GM12872 (cell line): ENCODE measurements around the gene ACTMAP.

ENCODE experiments used
- CTCF ChIP-seq: IDR thresholded peaks from 3 replicates; pipeline ENCODE4 v1.5.1; 2011; ENCODE audit warnings: low read depth, mild to moderate bottlenecking, low read length, moderate library complexity; ENCODE audit not compliant: insufficient read depth

The ACTMAP gene

DNA sequence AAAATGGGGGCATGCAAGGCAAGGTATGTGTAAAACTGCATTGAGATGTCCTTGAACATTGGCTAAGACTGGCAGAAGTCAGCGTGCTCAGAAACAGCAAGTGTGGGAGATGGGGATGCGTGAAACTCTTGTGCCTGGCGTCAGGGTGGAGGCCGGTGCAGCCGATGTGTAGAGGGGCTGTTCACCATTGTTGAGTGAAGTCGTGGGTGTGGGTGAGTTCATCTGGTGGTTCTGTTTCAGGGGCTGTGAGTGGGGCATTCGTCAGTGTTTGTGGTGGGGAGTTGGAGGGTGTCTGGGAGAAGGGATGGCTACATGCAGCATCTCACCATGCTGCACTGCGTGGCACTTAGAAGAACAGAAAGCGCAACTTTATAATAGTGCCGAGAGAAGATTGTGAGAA is 13.7 kb upstream of the ACTMAP start:
- no peak for TF ChIP-seq CTCF

- no peak for TF ChIP-seq CTCF
Observed at GRCh38 chr19:40763526-40763925, 13.2 kb upstream of the ACTMAP start.

DNA sequence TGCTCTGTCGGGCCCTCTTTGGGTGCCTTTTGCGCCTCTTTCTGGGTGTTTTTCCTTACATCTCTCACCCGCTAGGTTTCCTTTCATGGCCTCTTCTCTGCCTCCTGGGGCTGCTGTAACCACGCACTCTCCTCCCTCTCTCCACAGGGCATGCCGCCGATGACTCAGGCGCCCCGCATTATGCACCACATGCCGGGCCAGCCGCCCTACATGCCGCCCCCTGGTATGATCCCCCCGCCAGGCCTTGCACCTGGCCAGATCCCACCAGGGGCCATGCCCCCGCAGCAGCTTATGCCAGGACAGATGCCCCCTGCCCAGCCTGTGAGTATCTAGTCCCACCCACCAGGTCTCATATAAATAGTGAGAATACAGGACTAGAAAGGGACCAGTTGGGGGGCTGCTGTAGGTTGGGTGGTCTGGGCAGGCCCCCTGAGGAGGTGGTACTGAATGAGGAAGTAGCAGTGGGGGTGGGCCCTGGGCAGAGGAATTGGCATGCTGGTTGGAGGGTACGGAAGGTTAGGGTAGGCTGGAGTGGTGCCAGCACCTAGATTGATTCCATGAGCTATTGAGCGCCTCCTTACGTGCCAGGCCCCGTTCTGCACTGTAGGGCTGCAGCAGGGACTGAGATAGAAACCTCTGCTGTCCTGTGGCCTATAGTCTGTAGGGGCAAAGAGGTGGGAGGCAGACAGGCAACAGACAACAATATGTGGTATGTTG is 12.6 kb upstream of the ACTMAP start:
- no peak for TF ChIP-seq CTCF

DNA sequence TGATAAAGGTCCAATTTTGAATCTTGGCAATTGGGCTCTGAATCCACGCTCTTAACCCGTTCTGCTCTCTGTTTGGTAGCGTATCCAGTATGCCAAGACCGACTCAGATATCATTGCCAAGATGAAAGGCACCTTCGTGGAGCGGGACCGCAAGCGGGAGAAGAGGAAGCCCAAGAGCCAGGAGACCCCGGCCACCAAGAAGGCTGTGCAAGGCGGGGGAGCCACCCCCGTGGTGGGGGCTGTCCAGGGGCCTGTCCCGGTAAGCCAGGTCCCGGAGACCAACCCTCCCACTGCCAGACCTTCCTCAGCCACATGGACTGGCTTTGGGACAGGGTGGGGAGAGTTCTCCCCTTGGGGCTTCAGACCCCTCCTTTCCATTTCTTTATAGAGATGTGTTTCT is 9.1 kb upstream of the ACTMAP start:
- TF ChIP-seq CTCF: no peak

- no peak for TF ChIP-seq CTCF
Observed at GRCh38 chr19:40758491-40758890, 8.2 kb upstream of the ACTMAP start.

DNA sequence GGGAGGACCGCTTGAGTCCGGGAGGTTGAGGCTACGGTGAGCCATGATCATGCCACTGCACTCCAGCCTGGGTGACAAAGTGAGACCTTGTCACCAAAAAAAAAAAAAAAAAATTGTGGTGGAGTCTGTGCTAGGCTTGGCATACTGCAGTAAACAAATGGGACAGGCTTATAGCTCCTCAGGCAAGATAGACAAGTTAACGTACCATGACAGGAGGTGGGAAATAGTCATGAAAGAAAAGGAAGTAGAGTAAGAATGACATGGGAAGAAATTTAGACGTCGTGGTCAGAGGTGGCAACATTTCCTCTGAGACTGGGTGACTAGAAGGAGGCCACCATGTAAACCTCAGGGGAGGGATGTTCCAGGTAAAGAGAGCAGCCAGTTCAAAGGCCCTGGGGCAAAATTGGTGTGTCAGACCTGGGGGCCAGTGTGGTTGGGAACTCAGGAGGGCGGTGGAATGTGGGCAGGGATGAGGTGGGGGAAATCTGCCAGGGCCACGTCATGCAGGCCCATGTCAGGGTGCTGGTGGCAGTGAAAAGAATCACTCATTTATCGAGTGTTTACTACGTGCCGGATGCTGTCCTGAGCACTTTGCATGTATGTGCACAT is 6.3 kb upstream of the ACTMAP start:
- TF ChIP-seq CTCF: no peak

GRCh38 chr19:40755791-40756190 is 5.5 kb upstream of the ACTMAP start:
- no peak for TF ChIP-seq CTCF
